ENCODE measurements around the gene LACTB. TPM values are rescaled to one million over a fixed set of nuclear protein-coding genes. Genes with fewer than 3 reads are reported as not detected.

LACTB gene
- total RNA-seq, 1 experiment from 2014 or later: 4.4 TPM

DNA sequence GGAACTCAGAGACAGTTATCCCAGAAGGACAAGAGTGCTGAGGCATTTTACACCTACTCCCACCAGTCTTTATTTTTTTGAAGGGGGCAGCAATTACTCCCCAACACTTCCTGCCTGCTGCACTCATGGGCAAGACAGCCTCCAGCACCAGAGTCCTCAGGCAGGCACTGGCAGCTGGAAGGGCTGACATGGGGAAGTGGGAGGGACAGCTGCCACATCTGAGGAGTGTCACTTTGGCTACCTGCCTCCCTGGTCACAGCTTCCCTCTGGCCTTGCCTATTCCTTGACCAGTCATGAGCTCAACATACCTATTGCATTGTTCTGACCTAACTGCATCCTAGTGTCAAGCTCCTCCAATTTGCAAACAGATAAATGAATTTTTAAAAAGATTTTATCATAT, 10.2 kb upstream of the LACTB start:
- no peak for DNase-seq (ENCODE audit: low spot score)
- Histone ChIP-seq H3K4me3 (ENCODE audit: low read depth, low read length, poor library complexity, severe bottlenecking) (no peak overlapping the region), H3K36me3 (ENCODE audit: insufficient read depth, low read length, poor library complexity, severe bottlenecking) (no peaks in the 10 kb centered on the region), H3K4me1 (ENCODE audit: insufficient read depth, low read length, poor library complexity, severe bottlenecking) (no peaks in the 10 kb centered on the region), H3K9me3 (ENCODE audit: low read depth, low read length, poor library complexity, severe bottlenecking) (no peaks in the 10 kb centered on the region), H3K27ac (ENCODE audit: low read depth, low read length, poor library complexity, severe bottlenecking) (no peak overlapping the region), H3K27me3 (replicated peaks; ENCODE audit: insufficient read depth, low read depth, low read length, poor library complexity) (no peaks in the 10 kb centered on the region)
- TF ChIP-seq CTCF (conservative IDR thresholded peaks at IDR 0.05; ENCODE audit: low read depth, low read length) (no peak), EZH2 (IDR thresholded peaks at IDR 0.05; ENCODE audit: borderline replicate concordance, low read depth, low read length, poor library complexity, severe bottlenecking) (no peak)
- ChIA-PET CTCF (no interaction called here), POLR2A (ENCODE audit: low non-redundant PET) (no interaction called here)
- intact Hi-C loops (cut with micrococcal nuclease; ENCODE audit: unreplicated experiment): no loop called here
- BruUV-seq (replicated peaks): no TSS peak

GRCh38 chr15:63112871-63113270, 8.8 kb upstream of the LACTB start:
- Histone ChIP-seq H3K27ac (ENCODE audit: low read depth, low read length, poor library complexity, severe bottlenecking) (no peak overlapping the region), H3K27me3 (replicated peaks; ENCODE audit: insufficient read depth, low read depth, low read length, poor library complexity) (no peaks in the 10 kb centered on the region), H3K36me3 (ENCODE audit: insufficient read depth, low read length, poor library complexity, severe bottlenecking) (no peaks in the 10 kb centered on the region), H3K4me1 (ENCODE audit: insufficient read depth, low read length, poor library complexity, severe bottlenecking) (no peaks in the 10 kb centered on the region), H3K4me3 (ENCODE audit: low read depth, low read length, poor library complexity, severe bottlenecking) (no peak overlapping the region), H3K9me3 (ENCODE audit: low read depth, low read length, poor library complexity, severe bottlenecking) (no peaks in the 10 kb centered on the region)
- TF ChIP-seq EZH2 (IDR thresholded peaks at IDR 0.05; ENCODE audit: borderline replicate concordance, low read depth, low read length, poor library complexity, severe bottlenecking): no peak
- TF ChIP-seq CTCF (conservative IDR thresholded peaks at IDR 0.05; ENCODE audit: low read depth, low read length): no peak
- intact Hi-C loops (cut with micrococcal nuclease; ENCODE audit: unreplicated experiment): no loop called here
- DNase-seq (ENCODE audit: low spot score): no peak
- no TSS peak for BruUV-seq (replicated peaks)
- CTCF ChIA-PET: no interaction called here
- POLR2A ChIA-PET (ENCODE audit: low non-redundant PET): no interaction called here

- Histone ChIP-seq H3K36me3 (ENCODE audit: insufficient read depth, low read length, poor library complexity, severe bottlenecking) (no peaks in the 10 kb centered on the region), H3K27ac (ENCODE audit: low read depth, low read length, poor library complexity, severe bottlenecking) (no peak overlapping the region), H3K4me1 (ENCODE audit: insufficient read depth, low read length, poor library complexity, severe bottlenecking) (no peaks in the 10 kb centered on the region), H3K4me3 (ENCODE audit: low read depth, low read length, poor library complexity, severe bottlenecking) (no peak overlapping the region), H3K27me3 (replicated peaks; ENCODE audit: insufficient read depth, low read depth, low read length, poor library complexity) (no peaks in the 10 kb centered on the region), H3K9me3 (ENCODE audit: low read depth, low read length, poor library complexity, severe bottlenecking) (peaks cover 3% of the 10 kb centered on the region)
- POLR2A ChIA-PET (ENCODE audit: low non-redundant PET): no interaction called here
- intact Hi-C loops (cut with micrococcal nuclease; ENCODE audit: unreplicated experiment): no loop called here
- no TSS peak for BruUV-seq (replicated peaks)
- TF ChIP-seq CTCF (conservative IDR thresholded peaks at IDR 0.05; ENCODE audit: low read depth, low read length): no peak
- TF ChIP-seq EZH2 (IDR thresholded peaks at IDR 0.05; ENCODE audit: borderline replicate concordance, low read depth, low read length, poor library complexity, severe bottlenecking): no peak
- DNase-seq (ENCODE audit: low spot score): no peak
- CTCF ChIA-PET: no interaction called here
These were observed 7.2 kb upstream of the LACTB start for GRCh38 chr15:63114465-63114864.

Measured in A673 (cell line).